LNCaP clone FGC (cell line): ENCODE measurements around the gene KCNK15.
"Not testable (repeated sequence)": the region's sequence is repeated elsewhere in the genome, so short reads cannot be mapped to it uniquely, and the experiment has no call there.

Experiments
- DNase-seq: peaks from one replicate; pipeline ENCODE4 v3.0.0-alpha.2; 2011; ENCODE audit warnings: low read depth
- H3K4me3 ChIP-seq: 2 replicates; pipeline ENCODE4 v1.5.1; 2011; ENCODE audit warnings: mild to moderate bottlenecking, low read depth, low read length, control low read depth
- CTCF ChIP-seq: IDR thresholded peaks from 2 replicates; pipeline ENCODE4 v1.5.1; 2012; ENCODE audit warnings: mild to moderate bottlenecking; ENCODE audit not compliant: control insufficient read depth, insufficient read depth; ENCODE audit errors: extremely low read depth

KCNK15 gene

GRCh38 chr20:44756956-44757355, 11.3 kb downstream of the KCNK15 start:
- TF ChIP-seq CTCF = no peak
- no peak for DNase-seq
- no peak overlapping the region for H3K4me3 ChIP-seq

- H3K4me3 ChIP-seq = no peak overlapping the region
- TF ChIP-seq CTCF = no peak
- DNase-seq = no peak
Observed at GRCh38 chr20:44758247-44759101, 12.8 kb downstream of the KCNK15 start.

- no peak for TF ChIP-seq CTCF
- DNase-seq = no peak
- H3K4me3 ChIP-seq = no peak overlapping the region
Observed at GRCh38 chr20:44759595-44759994, 13.9 kb downstream of the KCNK15 start.

- TF ChIP-seq CTCF = no peak
- H3K4me3 ChIP-seq = no peak overlapping the region
- no peak for DNase-seq
Observed at GRCh38 chr20:44761423-44761822, 15.8 kb downstream of the KCNK15 start.

- no peak for DNase-seq
- no peak for TF ChIP-seq CTCF
- no peak overlapping the region for H3K4me3 ChIP-seq
Observed at GRCh38 chr20:44762466-44763140, 16.9 kb downstream of the KCNK15 start.

- H3K4me3 ChIP-seq, DNase-seq: not testable (repeated sequence)
Observed at GRCh38 chr20:44763798-44764197, 18.1 kb downstream of the KCNK15 start.

GRCh38 chr20:44765091-44765490, 19.4 kb downstream of the KCNK15 start:
- TF ChIP-seq CTCF = no peak
- no peak overlapping the region for H3K4me3 ChIP-seq
- no peak for DNase-seq
